NT2/D1 (cell line): ENCODE measurements around the gene GTF3C5.

Experiments
- SUZ12 ChIP-seq: IDR thresholded peaks from 2 replicates; pipeline ENCODE4 v1.6.1; 2011; ENCODE audit not compliant: insufficient read length, insufficient read depth; ENCODE audit errors: extremely low read depth
- YY1 ChIP-seq: IDR thresholded peaks from 2 replicates; pipeline ENCODE4 v1.6.1; 2011; ENCODE audit not compliant: insufficient read length, insufficient read depth

- no peak for TF ChIP-seq YY1
- TF ChIP-seq SUZ12, result no peak
These were observed 27.7 kb upstream of the GTF3C5 start for GRCh38 chr9:133003071-133003461.
